Testis (tissue), 2 donors: ENCODE results near the gene EPB41L2.

Experiments used
- CTCF ChIP-seq, 3 experiments: fragments of 450-650 bp in 2 of 3; fragments of 200-600 bp in 1 of 3; sonication (generic) in 1 of 3; IDR thresholded peaks; one replicate each; pipeline ENCODE4 v1.5.1; 2016 to 2019; ENCODE audit warnings: antibody characterized with exemption in 3 of 3, mild to moderate bottlenecking in 2 of 3, moderate library complexity in 1 of 3
- POLR2A ChIP-seq: fragments of 450-650 bp; IDR thresholded peaks from one replicate; pipeline ENCODE4 v1.6.1; 2017; ENCODE audit warnings: antibody characterized with exemption, mild to moderate bottlenecking, moderate library complexity

- TF ChIP-seq CTCF (IDR thresholded peaks at IDR 0.05), result no peak
- TF ChIP-seq POLR2A, result no peak
These were observed 47.3 kb downstream of the EPB41L2 start for GRCh38 chr6:131015630-131016263.
